ENCODE data around the gene C2orf92. TPM values are rescaled to one million over a fixed set of nuclear protein-coding genes. Genes with fewer than 3 reads are reported as not detected.

C2orf92 gene
- total RNA-seq, 1 donor from 2014 or later, result 14.4 TPM

DNA sequence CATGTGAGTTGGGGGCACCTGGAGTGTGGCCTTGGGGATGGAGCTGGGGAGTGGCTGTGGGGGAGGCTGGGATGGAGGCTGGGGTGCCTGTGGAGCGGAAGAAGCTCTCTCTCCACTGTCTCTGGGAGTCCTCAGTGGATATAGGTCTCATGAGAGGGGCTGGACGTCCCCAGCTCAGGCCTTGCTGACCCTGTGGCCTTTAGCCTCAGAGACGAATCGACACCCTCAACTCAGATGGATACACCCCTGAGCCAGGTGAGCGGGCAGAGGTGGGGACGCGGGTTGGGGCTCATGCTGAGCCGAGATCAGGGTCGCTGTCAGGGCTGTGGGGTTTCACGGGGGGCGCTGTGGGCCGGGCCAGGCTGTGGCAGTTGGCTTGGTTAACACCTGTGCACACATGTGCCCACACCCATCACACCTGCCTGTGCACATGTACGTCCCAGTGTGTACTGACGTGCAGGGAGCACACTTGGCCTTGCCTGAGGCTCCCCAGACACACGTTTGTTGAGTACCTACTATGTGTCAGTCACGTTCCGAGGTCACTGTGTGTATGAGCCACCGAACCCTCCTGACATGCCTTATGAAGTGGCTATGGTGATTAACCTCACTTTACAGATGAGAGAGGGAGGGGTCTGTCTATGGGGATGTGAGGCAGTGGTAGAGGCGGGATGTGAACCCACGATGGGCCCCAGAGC is 64.0 kb downstream of the C2orf92 start:
- H3K4me3 ChIP-seq, result no peak overlapping the region
- TF ChIP-seq, protein P1, sequence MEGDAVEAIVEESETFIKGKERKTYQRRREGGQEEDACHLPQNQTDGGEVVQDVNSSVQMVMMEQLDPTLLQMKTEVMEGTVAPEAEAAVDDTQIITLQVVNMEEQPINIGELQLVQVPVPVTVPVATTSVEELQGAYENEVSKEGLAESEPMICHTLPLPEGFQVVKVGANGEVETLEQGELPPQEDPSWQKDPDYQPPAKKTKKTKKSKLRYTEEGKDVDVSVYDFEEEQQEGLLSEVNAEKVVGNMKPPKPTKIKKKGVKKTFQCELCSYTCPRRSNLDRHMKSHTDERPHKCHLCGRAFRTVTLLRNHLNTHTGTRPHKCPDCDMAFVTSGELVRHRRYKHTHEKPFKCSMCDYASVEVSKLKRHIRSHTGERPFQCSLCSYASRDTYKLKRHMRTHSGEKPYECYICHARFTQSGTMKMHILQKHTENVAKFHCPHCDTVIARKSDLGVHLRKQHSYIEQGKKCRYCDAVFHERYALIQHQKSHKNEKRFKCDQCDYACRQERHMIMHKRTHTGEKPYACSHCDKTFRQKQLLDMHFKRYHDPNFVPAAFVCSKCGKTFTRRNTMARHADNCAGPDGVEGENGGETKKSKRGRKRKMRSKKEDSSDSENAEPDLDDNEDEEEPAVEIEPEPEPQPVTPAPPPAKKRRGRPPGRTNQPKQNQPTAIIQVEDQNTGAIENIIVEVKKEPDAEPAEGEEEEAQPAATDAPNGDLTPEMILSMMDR (IDR thresholded peaks at IDR 0.05), result no peak
- H3K27ac ChIP-seq, result no peak overlapping the region
- no peaks in the 10 kb centered on the region for H3K27me3 ChIP-seq
- intact Hi-C loops (cut with DNase I), result no loop called here
- ATAC-seq, result no peak
- H3K9me3 ChIP-seq, result no peaks in the 10 kb centered on the region
- H3K4me1 ChIP-seq, result no peaks in the 10 kb centered on the region
- DNase-seq, result peak; percentile 52
- H3K36me3 ChIP-seq, result no peaks in the 10 kb centered on the region

DNA sequence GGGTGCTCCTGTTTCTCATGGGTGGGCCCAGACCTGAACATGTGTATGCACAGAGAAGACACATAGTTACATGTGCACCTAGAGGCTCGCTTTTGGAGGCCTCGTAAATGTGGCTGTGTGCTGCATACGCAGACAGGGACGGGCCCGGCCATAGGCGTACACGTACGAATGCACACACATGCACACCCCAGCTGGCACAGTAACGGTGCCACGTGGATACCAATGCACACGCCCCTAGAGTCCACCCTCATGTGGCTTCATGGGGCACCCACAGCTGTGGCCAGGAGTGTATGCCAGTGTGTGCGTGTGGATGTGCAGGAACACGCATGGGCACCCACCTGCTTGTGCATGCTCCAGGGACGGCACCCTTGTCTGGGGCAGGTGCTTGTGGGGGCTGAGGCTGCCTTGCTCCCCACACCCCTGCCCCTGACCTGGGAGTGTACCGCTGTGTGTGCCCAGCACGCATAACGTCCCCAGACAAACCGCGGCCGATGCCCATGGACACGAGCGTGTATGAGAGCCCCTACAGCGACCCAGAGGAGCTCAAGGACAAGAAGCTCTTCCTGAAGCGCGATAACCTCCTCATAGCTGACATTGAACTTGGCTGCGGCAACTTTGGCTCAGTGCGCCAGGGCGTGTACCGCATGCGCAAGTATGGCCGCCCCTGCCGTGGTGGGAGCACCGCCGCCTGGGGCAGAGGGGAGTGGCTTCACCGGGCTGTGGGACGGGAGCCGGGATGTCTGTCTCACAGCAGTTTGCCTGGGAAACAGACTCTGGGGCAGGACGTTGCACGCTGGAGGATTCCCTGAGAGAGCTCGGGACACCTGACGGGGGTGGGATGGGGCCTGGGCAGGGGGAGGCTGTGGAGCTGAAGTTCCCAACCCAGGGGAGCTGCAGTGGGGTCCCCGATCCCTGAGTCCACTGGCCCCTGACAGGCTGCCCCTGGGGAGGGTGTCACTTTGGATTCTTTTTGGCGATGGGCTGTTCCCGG is 64.8 kb downstream of the C2orf92 start:
- no peaks in the 10 kb centered on the region for H3K9me3 ChIP-seq
- ATAC-seq (no peak), DNase-seq (peak; percentile 54)
- no peak overlapping the region for H3K27ac ChIP-seq
- no peaks in the 10 kb centered on the region for H3K4me1 ChIP-seq
- TF ChIP-seq, protein P1 (IDR thresholded peaks at IDR 0.05), result no peak
- intact Hi-C loops (cut with DNase I), result no loop called here
- H3K27me3 ChIP-seq, result no peaks in the 10 kb centered on the region
- H3K4me3 ChIP-seq, result no peak overlapping the region
- H3K36me3 ChIP-seq, result no peaks in the 10 kb centered on the region

DNA sequence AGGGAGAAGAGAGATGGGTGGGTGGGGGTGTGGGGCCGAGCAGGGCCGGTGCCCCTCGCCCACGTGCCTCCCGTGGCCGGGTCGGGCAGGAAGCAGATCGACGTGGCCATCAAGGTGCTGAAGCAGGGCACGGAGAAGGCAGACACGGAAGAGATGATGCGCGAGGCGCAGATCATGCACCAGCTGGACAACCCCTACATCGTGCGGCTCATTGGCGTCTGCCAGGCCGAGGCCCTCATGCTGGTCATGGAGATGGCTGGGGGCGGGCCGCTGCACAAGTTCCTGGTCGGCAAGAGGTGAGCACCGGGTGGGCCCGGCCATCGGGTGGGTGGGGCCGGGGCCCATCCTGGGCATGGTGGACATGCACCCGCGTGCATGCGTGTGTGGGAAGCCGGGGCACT is 65.6 kb downstream of the C2orf92 start:
- Histone ChIP-seq H3K36me3 (no peaks in the 10 kb centered on the region), H3K27ac (no peak overlapping the region), H3K9me3 (no peaks in the 10 kb centered on the region), H3K4me1 (no peaks in the 10 kb centered on the region), H3K27me3 (no peaks in the 10 kb centered on the region), H3K4me3 (no peak overlapping the region)
- intact Hi-C loops (cut with DNase I), result no loop called here
- DNase-seq (peak; percentile 52), ATAC-seq (no peak)
- TF ChIP-seq, protein P1 (IDR thresholded peaks at IDR 0.05), result no peak

DNA sequence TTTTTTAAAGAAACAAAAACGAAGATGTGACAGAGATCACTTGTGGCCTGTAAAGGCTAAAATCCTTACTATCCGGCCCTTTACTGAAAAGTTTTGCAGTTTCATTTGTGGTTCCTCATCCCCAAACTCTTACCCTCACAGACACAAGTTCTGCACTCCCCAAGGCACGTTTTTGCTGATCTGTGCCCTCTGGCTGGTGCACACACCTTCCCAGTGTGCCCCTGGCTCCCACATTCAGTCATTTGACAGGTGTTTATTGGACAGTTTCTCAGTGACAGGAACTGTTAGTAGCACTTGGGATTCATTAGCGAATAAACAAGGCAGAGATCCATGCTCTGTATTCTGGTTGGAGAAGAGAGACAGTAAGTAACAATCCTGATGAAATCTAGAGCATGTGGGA is 66.7 kb downstream of the C2orf92 start:
- H3K27ac ChIP-seq, result no peak overlapping the region
- intact Hi-C loops (cut with DNase I), result no loop called here
- no peak for ATAC-seq
- H3K27me3 ChIP-seq, result no peaks in the 10 kb centered on the region
- H3K4me1 ChIP-seq, result no peaks in the 10 kb centered on the region
- DNase-seq, result no peak
- TF ChIP-seq, protein P1 (IDR thresholded peaks at IDR 0.05), result no peak
- no peak overlapping the region for H3K4me3 ChIP-seq
- no peaks in the 10 kb centered on the region for H3K36me3 ChIP-seq
- no peaks in the 10 kb centered on the region for H3K9me3 ChIP-seq

DNA sequence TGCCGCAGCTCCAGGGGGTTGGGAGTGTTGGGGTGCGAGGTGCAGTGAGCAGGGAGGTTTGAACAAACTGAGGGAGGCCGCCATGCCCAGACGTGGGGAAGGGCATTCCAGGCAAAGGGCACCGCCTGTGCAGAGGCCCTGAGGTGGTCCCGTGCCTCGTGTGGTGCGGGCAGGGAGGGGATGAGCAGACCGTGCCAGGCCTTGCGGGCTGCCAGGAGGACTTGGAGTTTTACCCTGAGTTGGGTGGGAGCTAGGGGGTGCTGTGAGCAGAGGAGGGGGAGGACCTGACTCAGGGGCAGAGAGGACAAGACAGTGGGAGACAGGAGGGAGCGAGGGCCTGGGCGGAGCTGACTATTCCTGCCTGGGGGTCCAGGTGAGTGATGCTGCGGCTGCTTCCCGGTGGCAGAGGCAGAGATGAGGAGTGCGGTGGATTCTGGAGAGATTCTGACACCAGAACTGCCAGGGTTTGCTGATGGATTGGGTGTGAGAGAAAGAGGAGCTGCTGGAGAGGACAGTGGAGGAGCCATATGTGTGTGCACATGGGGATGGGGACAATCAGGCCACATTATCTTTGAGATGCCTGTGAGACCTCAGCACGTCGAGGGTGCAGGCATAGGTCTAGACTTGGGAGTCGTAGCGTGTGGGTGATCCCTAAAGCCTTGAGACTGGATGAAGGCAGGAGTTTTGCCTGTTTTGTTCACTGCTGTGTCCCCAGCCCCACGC is 67.3 kb downstream of the C2orf92 start:
- no peaks in the 10 kb centered on the region for H3K9me3 ChIP-seq
- no peaks in the 10 kb centered on the region for H3K4me1 ChIP-seq
- H3K27me3 ChIP-seq, result no peaks in the 10 kb centered on the region
- no peak overlapping the region for H3K4me3 ChIP-seq
- H3K36me3 ChIP-seq, result no peaks in the 10 kb centered on the region
- DNase-seq, result peak; percentile 48
- H3K27ac ChIP-seq, result no peak overlapping the region
- intact Hi-C loops (cut with DNase I), result no loop called here
- TF ChIP-seq, protein P1 (IDR thresholded peaks at IDR 0.05), result no peak
- ATAC-seq, result no peak

All from upper lobe of right lung (tissue), 1 donor.